Osteoblast (primary cell): ENCODE data around the gene SRGAP2B. TPM values are rescaled to one million over a fixed set of nuclear protein-coding genes. Genes with fewer than 3 reads are reported as not detected.
"Not testable (repeated sequence)": the region's sequence is repeated elsewhere in the genome, so short reads cannot be mapped to it uniquely, and the experiment has no call there.

Experiments used
- DNase-seq: peaks from one replicate; pipeline ENCODE4 v3.0.0; 2011; ENCODE audit warnings: low spot score, mixed read lengths; ENCODE audit not compliant: insufficient read length; ENCODE audit errors: missing footprints
- H2AFZ ChIP-seq: 2 replicates; pipeline ENCODE4 v1.6.0; 2011; ENCODE audit warnings: mild to moderate bottlenecking, low read length
- H3K27ac ChIP-seq: 2 replicates; pipeline ENCODE4 v1.5.1; 2011; ENCODE audit warnings: mild to moderate bottlenecking, low read depth, low read length, moderate library complexity
- H3K27me3 ChIP-seq: 2 replicates; pipeline ENCODE4 v1.6.0; 2012; ENCODE audit warnings: mild to moderate bottlenecking, control low read depth, inconsistent platforms, low read length, moderate library complexity; ENCODE audit not compliant: insufficient read depth
- H3K36me3 ChIP-seq: 2 replicates; pipeline ENCODE4 v1.5.1; 2011; ENCODE audit warnings: mild to moderate bottlenecking, low read length, control low read depth, moderate library complexity; ENCODE audit not compliant: insufficient read depth
- H3K4me1 ChIP-seq: 2 replicates; pipeline ENCODE4 v1.5.1; 2011; ENCODE audit warnings: mild to moderate bottlenecking, low read length, control low read depth, moderate library complexity; ENCODE audit not compliant: insufficient read depth
- H3K4me2 ChIP-seq: 2 replicates; pipeline ENCODE4 v1.6.0; 2011; ENCODE audit warnings: mild to moderate bottlenecking, low read length; ENCODE audit not compliant: insufficient read depth
- H3K4me3 ChIP-seq: fragments of 200-600 bp; sonication (generic); 3 replicates; pipeline ENCODE4 v1.5.1; 2012; ENCODE audit warnings: mild to moderate bottlenecking, low read length, inconsistent platforms; ENCODE audit not compliant: insufficient read depth
- H3K79me2 ChIP-seq: 2 replicates; pipeline ENCODE4 v1.6.0; 2012; ENCODE audit warnings: mild to moderate bottlenecking, low read length, control low read depth, inconsistent platforms; ENCODE audit not compliant: insufficient read depth
- H3K9me3 ChIP-seq: 2 replicates; pipeline ENCODE4 v1.5.1; 2011; ENCODE audit warnings: low read depth, low read length, control low read depth
- H4K20me1 ChIP-seq: 2 replicates; pipeline ENCODE4 v1.6.0; 2012; ENCODE audit warnings: mild to moderate bottlenecking, low read length, control low read depth; ENCODE audit not compliant: insufficient read depth
- total RNA-seq: library from RNA; depleted of rRNA; stranded (reverse); fragments of >200 nt; gene quantifications from 2 replicates; pipeline ENCODE4 v1.2.3, GENCODE V29; 2012

SRGAP2B gene
- total RNA-seq, 1 donor: 30.0 TPM

- not testable (repeated sequence) for H3K9me3 ChIP-seq, H3K4me1 ChIP-seq, H4K20me1 ChIP-seq, H3K4me3 ChIP-seq, DNase-seq, H3K79me2 ChIP-seq, H3K27me3 ChIP-seq, H3K4me2 ChIP-seq, H2AFZ ChIP-seq, H3K36me3 ChIP-seq, H3K27ac ChIP-seq
These were observed 27.9 kb upstream of the SRGAP2B start for GRCh38 chr1:145123062-145123395.

GRCh38 chr1:145122344-145123061 is 27.4 kb upstream of the SRGAP2B start:
- not testable (repeated sequence) for H3K4me3 ChIP-seq, DNase-seq

GRCh38 chr1:145119842-145120241 is 24.7 kb upstream of the SRGAP2B start:
- not testable (repeated sequence) for H3K4me3 ChIP-seq, DNase-seq, H3K4me1 ChIP-seq, H3K27me3 ChIP-seq, H3K4me2 ChIP-seq, H3K9me3 ChIP-seq, H3K27ac ChIP-seq, H3K36me3 ChIP-seq, H4K20me1 ChIP-seq, H2AFZ ChIP-seq, H3K79me2 ChIP-seq

More at GRCh38 chr1:145122344-145123061, 27.4 kb upstream of the SRGAP2B start:
- H3K36me3 ChIP-seq, H3K4me2 ChIP-seq, H3K79me2 ChIP-seq, H3K27ac ChIP-seq, H3K4me1 ChIP-seq, H3K9me3 ChIP-seq, H4K20me1 ChIP-seq, H2AFZ ChIP-seq, H3K27me3 ChIP-seq: not testable (repeated sequence)

- not testable (repeated sequence) for H4K20me1 ChIP-seq, H3K36me3 ChIP-seq, H3K4me3 ChIP-seq, H3K27me3 ChIP-seq, H3K4me2 ChIP-seq, H2AFZ ChIP-seq, H3K27ac ChIP-seq, H3K79me2 ChIP-seq, H3K4me1 ChIP-seq, H3K9me3 ChIP-seq, DNase-seq
These were observed 20.7 kb upstream of the SRGAP2B start for GRCh38 chr1:145115587-145116493.

GRCh38 chr1:145114560-145115057 is 19.5 kb upstream of the SRGAP2B start:
- not testable (repeated sequence) for H4K20me1 ChIP-seq, H3K79me2 ChIP-seq, DNase-seq, H3K9me3 ChIP-seq, H3K4me2 ChIP-seq, H3K4me3 ChIP-seq, H2AFZ ChIP-seq, H3K27me3 ChIP-seq, H3K4me1 ChIP-seq, H3K27ac ChIP-seq, H3K36me3 ChIP-seq

GRCh38 chr1:145112703-145113102 is 17.6 kb upstream of the SRGAP2B start:
- H4K20me1 ChIP-seq, DNase-seq: not testable (repeated sequence)

GRCh38 chr1:145111674-145112073 is 16.5 kb upstream of the SRGAP2B start:
- not testable (repeated sequence) for H3K4me1 ChIP-seq, H4K20me1 ChIP-seq, H3K4me2 ChIP-seq, DNase-seq, H3K79me2 ChIP-seq, H3K36me3 ChIP-seq, H3K27me3 ChIP-seq, H3K27ac ChIP-seq, H3K4me3 ChIP-seq, H3K9me3 ChIP-seq, H2AFZ ChIP-seq

More at GRCh38 chr1:145112703-145113102, 17.6 kb upstream of the SRGAP2B start:
- not testable (repeated sequence) for H3K9me3 ChIP-seq, H3K27me3 ChIP-seq, H3K4me1 ChIP-seq, H2AFZ ChIP-seq, H3K4me3 ChIP-seq, H3K36me3 ChIP-seq, H3K27ac ChIP-seq, H3K4me2 ChIP-seq, H3K79me2 ChIP-seq

- not testable (repeated sequence) for H3K4me2 ChIP-seq, H4K20me1 ChIP-seq, H3K9me3 ChIP-seq, DNase-seq, H3K4me1 ChIP-seq, H3K27ac ChIP-seq, H2AFZ ChIP-seq, H3K4me3 ChIP-seq, H3K27me3 ChIP-seq, H3K36me3 ChIP-seq, H3K79me2 ChIP-seq
These were observed 8.2 kb upstream of the SRGAP2B start for GRCh38 chr1:145103294-145103693.
